Fibroblast of lung (primary cell): ENCODE data around the gene DOLK.
"Not testable (repeated sequence)": the region's sequence is repeated elsewhere in the genome, so short reads cannot be mapped to it uniquely, and the experiment has no call there.

Source experiments
- EZH2 ChIP-seq: IDR thresholded peaks from 2 replicates; pipeline ENCODE4 v1.5.1; 2012; ENCODE audit warnings: low read length, control low read depth, mild to moderate bottlenecking; ENCODE audit errors: missing control alignments
- TF ChIP-seq, protein P1 (sequence below), 2 donors: IDR thresholded peaks in 1 of 2; conservative IDR thresholded peaks in 1 of 2; 1 replicate in 1 of 2; 2 replicates in 1 of 2; pipeline ENCODE4 v1.5.1; 2011 to 2012; ENCODE audit warnings: low read length in 2 of 2, control low read depth in 1 of 2, inconsistent platforms in 1 of 2, low read depth in 1 of 2, mild to moderate bottlenecking in 1 of 2

DNA sequence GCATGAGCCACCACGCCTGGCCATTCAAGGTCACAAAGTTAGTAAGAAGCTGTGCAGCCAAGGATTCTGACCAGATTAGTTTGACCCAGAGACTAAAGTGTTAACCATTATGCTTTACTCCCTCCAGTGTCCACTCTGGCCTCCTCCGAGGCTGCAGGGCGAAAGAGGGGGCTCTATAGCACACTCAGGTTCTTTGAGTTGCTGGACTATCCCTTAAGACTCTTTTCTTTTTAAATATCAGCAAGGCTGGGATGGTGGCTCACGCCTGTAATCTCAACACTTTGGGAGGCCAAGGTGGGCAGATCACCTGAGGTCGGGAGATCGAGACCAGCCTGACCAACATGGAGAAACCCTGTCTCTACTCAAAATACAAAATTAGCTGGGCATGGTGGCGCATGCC is 2.4 kb downstream of the DOLK start:
- TF ChIP-seq, protein P1, sequence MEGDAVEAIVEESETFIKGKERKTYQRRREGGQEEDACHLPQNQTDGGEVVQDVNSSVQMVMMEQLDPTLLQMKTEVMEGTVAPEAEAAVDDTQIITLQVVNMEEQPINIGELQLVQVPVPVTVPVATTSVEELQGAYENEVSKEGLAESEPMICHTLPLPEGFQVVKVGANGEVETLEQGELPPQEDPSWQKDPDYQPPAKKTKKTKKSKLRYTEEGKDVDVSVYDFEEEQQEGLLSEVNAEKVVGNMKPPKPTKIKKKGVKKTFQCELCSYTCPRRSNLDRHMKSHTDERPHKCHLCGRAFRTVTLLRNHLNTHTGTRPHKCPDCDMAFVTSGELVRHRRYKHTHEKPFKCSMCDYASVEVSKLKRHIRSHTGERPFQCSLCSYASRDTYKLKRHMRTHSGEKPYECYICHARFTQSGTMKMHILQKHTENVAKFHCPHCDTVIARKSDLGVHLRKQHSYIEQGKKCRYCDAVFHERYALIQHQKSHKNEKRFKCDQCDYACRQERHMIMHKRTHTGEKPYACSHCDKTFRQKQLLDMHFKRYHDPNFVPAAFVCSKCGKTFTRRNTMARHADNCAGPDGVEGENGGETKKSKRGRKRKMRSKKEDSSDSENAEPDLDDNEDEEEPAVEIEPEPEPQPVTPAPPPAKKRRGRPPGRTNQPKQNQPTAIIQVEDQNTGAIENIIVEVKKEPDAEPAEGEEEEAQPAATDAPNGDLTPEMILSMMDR (conservative IDR thresholded peaks at IDR 0.05 in 1 of 2, IDR thresholded peaks at IDR 0.05 in 1 of 2; ENCODE audit: low read depth in 1 of 2, low read length in 2 of 2): not testable (repeated sequence)
- TF ChIP-seq EZH2: not testable (repeated sequence)
